Esophagus muscularis mucosa (tissue), 4 donors: ENCODE data around the gene PLAC8L1.

ENCODE experiments used
- CTCF ChIP-seq, 3 experiments: fragments of 200-600 bp in 2 of 3; fragments of 450-650 bp in 1 of 3; sonication (generic) in 2 of 3; IDR thresholded peaks; one replicate each; pipeline ENCODE4 v1.5.1; 2017 to 2019; ENCODE audit warnings: antibody characterized with exemption in 3 of 3, mild to moderate bottlenecking in 2 of 3, moderate library complexity in 1 of 3
- EP300 ChIP-seq: sonication (generic); formaldehyde crosslinking; IDR thresholded peaks from one replicate; pipeline ENCODE4 v1.6.1; 2017; ENCODE audit warnings: antibody characterized with exemption
- POLR2A ChIP-seq: fragments of 450-650 bp; IDR thresholded peaks from one replicate; pipeline ENCODE4 v1.6.1; 2017; ENCODE audit warnings: antibody characterized with exemption, moderate library complexity, mild to moderate bottlenecking, low read depth
- POLR2AphosphoS5 ChIP-seq, 2 donors: sonication (generic); formaldehyde crosslinking; IDR thresholded peaks; one replicate each; pipeline ENCODE4 v1.6.1; 2017; ENCODE audit warnings: antibody characterized with exemption in 2 of 2

DNA sequence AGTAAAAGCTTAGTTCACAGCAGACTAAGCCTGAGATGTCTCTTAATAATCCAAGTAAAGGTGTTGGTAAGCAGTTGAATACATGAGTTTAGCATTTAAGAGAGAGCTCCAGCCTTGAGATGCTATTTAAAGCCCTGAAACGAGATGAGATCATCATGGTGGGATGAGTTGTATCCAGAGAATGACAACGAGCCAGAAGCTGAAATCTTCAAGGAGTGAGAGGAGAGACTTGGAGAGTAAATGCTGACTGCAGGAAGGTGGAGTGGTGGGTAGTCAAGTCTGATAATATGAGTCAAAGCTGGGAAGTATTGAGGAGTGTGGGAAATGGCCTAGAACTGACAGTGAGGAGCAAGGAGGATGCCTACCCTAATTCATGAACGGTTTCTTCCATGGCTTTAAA, 53.7 kb downstream of the PLAC8L1 start:
- TF ChIP-seq CTCF (IDR thresholded peaks at IDR 0.05) (no peak), POLR2A (no peak), POLR2AphosphoS5 (IDR thresholded peaks at IDR 0.05) (no peak), EP300 (no peak)
